ENCODE measurements around the gene SND1. TPM values are rescaled to one million over a fixed set of nuclear protein-coding genes. Genes with fewer than 3 reads are reported as not detected.

The SND1 gene
- 146 and 147 TPM in 2 replicates for total RNA-seq (2014; rRNA removed; shearing (Covaris generic))

GRCh38 chr7:127651556-127652332 is at the start of gene SND1:
TSS of gene SND1 (plus strand) at chr7:127652194. CDS start at chr7:127652374, 180 bp downstream.
- H3K4me3 ChIP-seq: peak within 1 kb of the TSS; percentile 89
- H3K27ac ChIP-seq: peak within 1 kb of the TSS; percentile 84
- peaks cover 9% of the 10 kb centered on the region for H3K4me1 ChIP-seq

DNA sequence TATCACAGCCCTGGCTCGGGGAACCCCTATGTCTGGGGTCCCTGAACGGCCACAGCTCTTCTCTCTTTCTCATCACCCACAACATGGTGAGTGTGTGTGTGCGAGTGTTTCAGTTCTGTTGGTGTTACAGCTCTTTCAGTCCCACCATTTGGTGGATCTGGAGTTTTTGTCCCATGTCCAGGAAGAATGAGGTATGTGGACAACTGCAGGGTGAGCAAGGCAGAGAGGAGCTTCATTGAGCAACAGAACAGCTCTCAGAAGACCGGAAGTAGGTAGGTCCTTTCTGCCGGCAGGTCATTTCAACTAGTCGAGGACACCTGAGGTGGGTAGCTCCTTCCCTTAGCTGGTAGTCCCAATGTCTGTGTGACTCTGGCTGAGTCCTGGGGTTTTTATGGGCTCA is 43.5 kb upstream of the SND1 start:
- Histone ChIP-seq H3K9me3 (replicated peaks) (no peaks in the 10 kb centered on the region), H3K27ac (no peak overlapping the region), H3K36me3 (no peaks in the 10 kb centered on the region), H3K4me1 (no peaks in the 10 kb centered on the region), H3K4me3 (no peak overlapping the region), H3K27me3 (no peaks in the 10 kb centered on the region)
- DNase-seq: no peak

More at GRCh38 chr7:127651556-127652332, at the start of gene SND1:
- Histone ChIP-seq H3K36me3 (no peaks in the 10 kb centered on the region), H3K9me3 (replicated peaks) (no peaks in the 10 kb centered on the region), H3K27me3 (no peaks in the 10 kb centered on the region)
- peak; percentile 99 to 100 for DNase-seq

- peaks cover under 1% of the 10 kb centered on the region; the same call in 1 of the 2 replicates for H3K27me3 ChIP-seq
- no peak for DNase-seq
- no peak overlapping the region for H3K4me3 ChIP-seq
- no peaks in the 10 kb centered on the region for H3K9me3 ChIP-seq (replicated peaks)
- H3K27ac ChIP-seq: no peak overlapping the region
- H3K36me3 ChIP-seq: no peaks in the 10 kb centered on the region
- no peaks in the 10 kb centered on the region for H3K4me1 ChIP-seq
Observed at GRCh38 chr7:127609297-127609696, 42.7 kb upstream of the SND1 start.

- no peak overlapping the region for H3K4me3 ChIP-seq
- H3K27ac ChIP-seq: no peak overlapping the region
- H3K4me1 ChIP-seq: no peaks in the 10 kb centered on the region
- no peak for DNase-seq
- H3K36me3 ChIP-seq: no peaks in the 10 kb centered on the region
- no peaks in the 10 kb centered on the region for H3K9me3 ChIP-seq (replicated peaks)
- H3K27me3 ChIP-seq: peaks cover 22% of the 10 kb centered on the region; the same call in 1 of the 2 replicates
Observed at GRCh38 chr7:127612263-127612662, 39.7 kb upstream of the SND1 start.

DNA sequence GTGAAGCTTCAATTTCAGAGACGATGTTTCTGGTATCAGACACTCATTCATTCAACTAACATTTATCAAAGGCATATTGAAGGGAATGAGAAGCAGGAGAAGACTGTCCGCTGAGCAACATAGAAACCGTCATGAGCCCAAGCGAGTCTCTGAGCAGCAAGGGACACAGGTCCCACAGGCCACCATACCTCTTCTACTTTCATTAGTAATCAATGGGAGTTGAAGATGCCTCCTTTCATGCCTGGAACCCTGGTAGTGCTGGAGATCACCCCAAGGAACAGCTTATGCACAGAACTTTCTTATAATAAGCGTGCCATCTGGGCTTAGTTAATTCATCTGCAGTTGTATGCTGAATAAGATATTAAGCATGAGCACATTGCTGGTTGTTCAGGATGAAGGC is 35.3 kb upstream of the SND1 start:
- H3K4me3 ChIP-seq: no peak overlapping the region
- H3K36me3 ChIP-seq: no peaks in the 10 kb centered on the region
- peaks cover 44% of the 10 kb centered on the region for H3K27me3 ChIP-seq
- H3K4me1 ChIP-seq: no peaks in the 10 kb centered on the region
- no peak for DNase-seq
- no peaks in the 10 kb centered on the region for H3K9me3 ChIP-seq (replicated peaks)
- H3K27ac ChIP-seq: no peak overlapping the region

GRCh38 chr7:127618042-127618441 is 34.0 kb upstream of the SND1 start, which contains the start of gene PAX4:
TSS of gene PAX4 (minus strand) at chr7:127618142. CDS start at chr7:127615928, 2,214 bp downstream.
- no peak for DNase-seq
- Histone ChIP-seq H3K36me3 (no peaks in the 10 kb centered on the region), H3K4me3 (no peak within 1 kb of the TSS), H3K9me3 (replicated peaks) (no peaks in the 10 kb centered on the region), H3K4me1 (no peaks in the 10 kb centered on the region), H3K27ac (no peak within 1 kb of the TSS), H3K27me3 (peaks cover 44% of the 10 kb centered on the region)

DNA sequence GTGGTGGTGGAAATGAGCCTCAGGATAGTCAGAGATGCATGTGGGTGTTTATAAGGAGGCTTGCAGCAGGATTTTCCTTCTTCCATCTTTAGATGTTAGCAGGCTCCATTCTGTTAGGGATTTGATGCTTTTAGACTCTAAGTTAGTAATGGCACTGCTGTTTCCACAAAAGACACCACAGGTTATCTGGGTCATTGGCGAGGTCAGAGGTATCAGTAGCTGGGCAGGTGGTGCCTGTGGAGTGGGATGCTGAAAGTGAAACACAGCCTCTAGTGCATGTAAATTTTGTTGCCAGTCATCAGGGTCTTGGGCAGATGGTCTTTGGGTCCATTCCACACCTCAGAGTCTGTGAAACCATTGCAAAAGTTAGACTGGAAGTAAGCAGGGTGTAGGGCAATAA is 33.2 kb upstream of the SND1 start:
- no peak overlapping the region for H3K27ac ChIP-seq
- H3K4me1 ChIP-seq: no peaks in the 10 kb centered on the region
- no peaks in the 10 kb centered on the region for H3K36me3 ChIP-seq
- no peak for DNase-seq
- no peaks in the 10 kb centered on the region; the same call in 1 of the 2 replicates for H3K9me3 ChIP-seq (replicated peaks)
- peaks cover 44% of the 10 kb centered on the region for H3K27me3 ChIP-seq
- H3K4me3 ChIP-seq: no peak overlapping the region

DNA sequence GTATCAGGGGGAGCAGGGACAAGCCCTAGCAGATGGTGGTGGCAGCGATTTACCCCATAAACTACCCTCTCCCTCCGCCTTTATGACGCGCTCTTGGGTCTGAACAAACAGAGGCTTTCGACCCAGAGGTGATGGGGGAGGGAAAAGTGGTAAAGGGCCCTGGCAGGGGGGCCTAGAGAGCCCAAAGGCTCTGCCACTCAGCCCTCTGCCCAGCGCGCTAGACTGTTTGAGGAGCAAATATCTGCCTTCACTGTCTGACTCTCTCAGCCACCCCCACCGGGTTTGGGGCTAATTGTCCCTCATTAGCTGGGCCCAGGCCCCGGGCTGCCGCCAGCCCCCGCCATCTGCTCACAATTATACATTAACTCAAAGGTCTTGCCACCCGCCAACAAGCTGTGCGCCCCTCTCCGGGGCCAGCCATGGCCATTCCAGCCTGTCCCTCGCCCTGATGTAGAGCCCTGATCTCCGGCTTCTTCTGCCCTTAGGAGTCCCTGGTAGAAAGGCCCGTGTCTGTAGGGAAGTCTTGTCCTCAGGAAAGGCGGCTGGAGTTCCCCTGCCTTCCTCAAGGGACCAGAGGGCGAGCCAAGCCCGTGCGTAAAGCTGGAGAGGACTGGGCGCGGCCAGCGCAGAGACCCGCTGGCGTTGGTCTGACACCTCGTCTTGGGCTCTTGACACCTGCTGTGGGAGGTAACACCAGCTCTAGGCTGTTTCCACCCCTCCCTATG is 32.2 kb upstream of the SND1 start:
- Histone ChIP-seq H3K4me1 (no peaks in the 10 kb centered on the region), H3K36me3 (no peaks in the 10 kb centered on the region), H3K27ac (no peak overlapping the region), H3K27me3 (peaks cover 38% of the 10 kb centered on the region), H3K9me3 (replicated peaks) (no peaks in the 10 kb centered on the region; the same call in 1 of the 2 replicates), H3K4me3 (no peak overlapping the region)
- no peak for DNase-seq

GRCh38 chr7:127620406-127621233 is 31.4 kb upstream of the SND1 start:
- Histone ChIP-seq H3K27me3 (peaks cover 31% of the 10 kb centered on the region), H3K4me3 (no peak overlapping the region), H3K4me1 (no peaks in the 10 kb centered on the region), H3K9me3 (replicated peaks) (peaks cover 4% of the 10 kb centered on the region; the same call in 1 of the 2 replicates), H3K27ac (no peak overlapping the region), H3K36me3 (no peaks in the 10 kb centered on the region)
- no peak for DNase-seq

- Histone ChIP-seq H3K27me3 (peaks cover 11% of the 10 kb centered on the region), H3K4me3 (no peak overlapping the region), H3K27ac (no peak overlapping the region), H3K4me1 (no peaks in the 10 kb centered on the region), H3K9me3 (replicated peaks) (peaks cover 4% of the 10 kb centered on the region; the same call in 1 of the 2 replicates), H3K36me3 (no peaks in the 10 kb centered on the region)
- DNase-seq: no peak
Observed at GRCh38 chr7:127625331-127625730, 26.7 kb upstream of the SND1 start.

GRCh38 chr7:127628445-127628844 is 23.5 kb upstream of the SND1 start:
- no peaks in the 10 kb centered on the region for H3K4me1 ChIP-seq
- peak in 1 of 2 experiments; percentile 24 for DNase-seq
- no peak overlapping the region for H3K27ac ChIP-seq
- H3K27me3 ChIP-seq: no peaks in the 10 kb centered on the region
- no peaks in the 10 kb centered on the region for H3K36me3 ChIP-seq
- peaks cover 4% of the 10 kb centered on the region; the same call in 1 of the 2 replicates for H3K9me3 ChIP-seq (replicated peaks)
- no peak overlapping the region for H3K4me3 ChIP-seq

GRCh38 chr7:127629268-127629854 is 22.6 kb upstream of the SND1 start:
- no peak overlapping the region for H3K27ac ChIP-seq
- H3K4me3 ChIP-seq: no peak overlapping the region
- no peaks in the 10 kb centered on the region for H3K4me1 ChIP-seq
- no peaks in the 10 kb centered on the region for H3K27me3 ChIP-seq
- peaks cover 4% of the 10 kb centered on the region; the same call in 1 of the 2 replicates for H3K9me3 ChIP-seq (replicated peaks)
- peak in 1 of 2 experiments; percentile 39 for DNase-seq
- H3K36me3 ChIP-seq: no peaks in the 10 kb centered on the region

DNA sequence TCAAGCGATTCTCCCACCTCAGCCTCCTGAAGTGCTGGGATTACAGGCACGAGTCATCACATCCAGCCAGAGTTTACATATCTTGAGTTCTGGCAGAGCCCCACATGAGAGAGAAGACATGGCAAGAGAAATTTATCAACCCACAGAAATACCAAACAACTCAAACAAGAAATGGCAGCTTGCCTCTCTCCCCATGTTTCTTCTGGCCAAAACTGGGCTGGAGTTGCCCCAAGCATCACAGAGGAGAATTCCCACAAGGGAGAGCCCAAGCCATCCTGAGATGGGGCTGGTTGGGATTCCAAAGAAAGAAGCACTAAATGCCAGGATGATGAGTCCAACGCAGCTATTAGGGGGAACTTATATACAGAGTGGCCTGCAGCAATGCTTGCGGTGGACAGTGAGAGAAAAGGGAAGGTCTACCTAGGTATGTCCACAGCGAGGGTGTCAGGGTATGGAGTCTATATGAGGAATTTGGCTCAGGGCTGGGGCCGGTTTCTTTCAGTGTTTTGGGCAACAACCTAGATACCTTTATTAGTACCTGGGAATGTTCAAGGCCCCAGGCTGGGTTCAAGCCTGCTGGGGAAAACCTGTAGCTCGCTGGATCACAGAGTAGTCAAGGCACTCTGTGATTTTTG is 19.6 kb upstream of the SND1 start:
- Histone ChIP-seq H3K27me3 (no peaks in the 10 kb centered on the region), H3K4me3 (no peak overlapping the region), H3K36me3 (no peaks in the 10 kb centered on the region), H3K9me3 (replicated peaks) (no peaks in the 10 kb centered on the region), H3K4me1 (no peaks in the 10 kb centered on the region), H3K27ac (no peak overlapping the region)
- DNase-seq: no peak
